Cortex of kidney (tissue), 1 donor: ENCODE measurements around the gene ACYP2.
"Not testable (repeated sequence)": the region's sequence is repeated elsewhere in the genome, so short reads cannot be mapped to it uniquely, and the experiment has no call there.

ENCODE experiments used
- DNase-seq: peaks from one replicate; lab custom pipeline; 2025; lab: John Stamatoyannopoulos, UW

The ACYP2 gene

GRCh38 chr2:54099370-54099769 is 16.0 kb upstream of the ACYP2 start:
- DNase-seq = no peak

- no peak for DNase-seq
Measured at GRCh38 chr2:54099829-54100585, 15.4 kb upstream of the ACYP2 start.

- DNase-seq = no peak
Measured at GRCh38 chr2:54100772-54101171, 14.6 kb upstream of the ACYP2 start.

- no peak for DNase-seq
Measured at GRCh38 chr2:54103454-54104314, 11.7 kb upstream of the ACYP2 start.

GRCh38 chr2:54106631-54107454 is 8.6 kb upstream of the ACYP2 start:
- no peak for DNase-seq

GRCh38 chr2:54107455-54107764 is 8.0 kb upstream of the ACYP2 start:
- no peak for DNase-seq

- DNase-seq = no peak
Measured at GRCh38 chr2:54107903-54108615, 7.4 kb upstream of the ACYP2 start.

- no peak for DNase-seq
Measured at GRCh38 chr2:54109848-54110247, 5.6 kb upstream of the ACYP2 start.

- DNase-seq = not testable (repeated sequence)
Measured at GRCh38 chr2:54114479-54114878, 936 bp upstream of the ACYP2 start.

- no peak for DNase-seq
Measured at GRCh38 chr2:54114936-54115283, 505 bp upstream of the ACYP2 start.

- DNase-seq = not testable (repeated sequence)
Measured at GRCh38 chr2:54116598-54116997, 1.2 kb downstream of the ACYP2 start.

GRCh38 chr2:54120950-54121349 is 5.5 kb downstream of the ACYP2 start:
- no peak for DNase-seq

GRCh38 chr2:54122171-54122935 is 6.9 kb downstream of the ACYP2 start:
- DNase-seq = no peak

GRCh38 chr2:54122939-54123338 is 7.5 kb downstream of the ACYP2 start:
- no peak for DNase-seq

GRCh38 chr2:54127174-54127573 is 11.8 kb downstream of the ACYP2 start:
- not testable (repeated sequence) for DNase-seq

- no peak for DNase-seq
Measured at GRCh38 chr2:54133056-54133455, 17.6 kb downstream of the ACYP2 start.

- no peak for DNase-seq
Measured at GRCh38 chr2:54139210-54139609, 23.8 kb downstream of the ACYP2 start.

GRCh38 chr2:54143780-54144179 is 28.4 kb downstream of the ACYP2 start:
- DNase-seq = no peak

- no peak for DNase-seq
Measured at GRCh38 chr2:54148391-54148790, 33.0 kb downstream of the ACYP2 start.

GRCh38 chr2:54149638-54150441 is 34.4 kb downstream of the ACYP2 start:
- no peak for DNase-seq
